ENCODE data around the gene PPP1R8. TPM values are rescaled to one million over a fixed set of nuclear protein-coding genes. Genes with fewer than 3 reads are reported as not detected.
A peak's percentile ranks its signal among the peaks of the same experiment; 100 is the strongest.

PPP1R8 gene
- total and polyA plus RNA-seq, 2 experiments from 2014 or later, result 13.4 to 50.5 TPM

GRCh38 chr1:27831568-27832410 lies 1.2 kb downstream of the PPP1R8 start:
- DNase-seq (ENCODE audit: low spot score) (no peak), ATAC-seq (no peak)
- peaks cover 13% of the 10 kb centered on the region for H3K36me3 ChIP-seq (ENCODE audit: insufficient read depth)
- H2AFZ ChIP-seq, result peak overlapping the region; percentile 73; the same call in 1 of the 2 replicates
- peaks cover 7% of the 10 kb centered on the region for H3K27me3 Mint-ChIP-seq (ENCODE audit: insufficient read depth, low read depth, poor library complexity)
- no peaks in the 10 kb centered on the region for H3K9me3 Mint-ChIP-seq
- H4K20me1 ChIP-seq (replicated peaks; ENCODE audit: insufficient read depth), result peaks cover 4% of the 10 kb centered on the region
- H3K4me2 ChIP-seq, result peak overlapping the region; percentile 83
- H3K4me3 ChIP-seq, result peak overlapping the region; percentile 82
- H3K9me2 ChIP-seq (ENCODE audit: insufficient read depth), result no peaks in the 10 kb centered on the region
- H3K27me3 ChIP-seq (ENCODE audit: insufficient read depth), result no peaks in the 10 kb centered on the region
- peaks cover 8% of the 10 kb centered on the region; the same call in 1 of the 2 replicates for H3K4me1 ChIP-seq (ENCODE audit: insufficient read depth)
- H3K4me3 Mint-ChIP-seq, result peak overlapping the region; percentile 88
- no peak overlapping the region for H3K27ac ChIP-seq (ENCODE audit: low read depth)
- peak overlapping the region; percentile 99 for H3K27ac Mint-ChIP-seq
- H3K36me3 Mint-ChIP-seq (ENCODE audit: low read depth), result peaks cover 23% of the 10 kb centered on the region
- peaks cover 10% of the 10 kb centered on the region; the same call in 2 of the 3 replicates for H3K4me1 Mint-ChIP-seq
- no peaks in the 10 kb centered on the region; the same call in 1 of the 2 replicates for H3F3A ChIP-seq (replicated peaks; ENCODE audit: low read depth)
- TF ChIP-seq ZNF462 (CRISPR knock-in tag; IDR thresholded peaks at IDR 0.05) (no peak), CREB1 (CRISPR knock-in tag; IDR thresholded peaks at IDR 0.05; ENCODE audit: low read depth) (no peak), CTCF (conservative IDR thresholded peaks at IDR 0.05; ENCODE audit: low read depth in 2 of 2) (no peak), ETS1 (IDR thresholded peaks at IDR 0.05) (no peak), STAT1 (IDR thresholded peaks at IDR 0.05; ENCODE audit: unreplicated experiment) (no peak), EZH2 (IDR thresholded peaks at IDR 0.05; ENCODE audit: low read depth, unreplicated experiment) (no peak), NANOG (IDR thresholded peaks at IDR 0.05; ENCODE audit: borderline replicate concordance) (no peak), ZNF114 (CRISPR knock-in tag; IDR thresholded peaks at IDR 0.05) (no peak)
- H3K79me2 ChIP-seq (replicated peaks; ENCODE audit: insufficient read depth), result peaks cover 60% of the 10 kb centered on the region
